HCT116 (cell line): ENCODE data around the gene ZBTB8A. TPM values are rescaled to one million over a fixed set of nuclear protein-coding genes. Genes with fewer than 3 reads are reported as not detected.
A peak's percentile ranks its signal among the peaks of the same experiment; 100 is the strongest.

Source experiments
- ATAC-seq: fragments of 200-7000 bp; cut with Tn5 transposase; 2 replicates; pipeline ENCODE4 v1.9.1; 2020; ENCODE audit warnings: mild to moderate bottlenecking, moderate library complexity
- BruUV-seq: library from RNA; stranded (reverse); fragments of 400-500 nt; replicated peaks from 2 replicates; lab custom pipeline; 2021; lab: Mats Ljungman, UMichigan
- CTCF ChIA-PET: fragments of 300-600 bp; sonication (Branson Sonifier 250); formaldehyde crosslinking; loops from one replicate; lab custom pipeline; 2021; ENCODE audit warnings: antibody characterized with exemption; lab: Charles Lee
- POLR2A ChIA-PET: fragments of 300-600, 350-600 bp; sonication (Branson Sonifier 250); formaldehyde crosslinking; loops from one replicate; lab custom pipeline; 2021; ENCODE audit warnings: antibody characterized with exemption; lab: Charles Lee
- RAD21 ChIA-PET, 2 experiments: fragments of 300-600 bp; sonication (Branson Sonifier 250); formaldehyde crosslinking; loops; one replicate each; lab custom pipeline; 2023; ENCODE audit warnings: low total read pairs in 2 of 2; ENCODE audit not compliant: uncharacterized antibody in 2 of 2, unreplicated experiment in 2 of 2, low non-redundant PET in 1 of 2; lab: Charles Lee
- DNase-seq: peaks from one replicate; pipeline ENCODE4 v3.0.0-alpha.2; 2010; ENCODE audit warnings: low read depth, low spot score
- H2AFZ ChIP-seq: fragments of 200-600 bp; shearing (Covaris generic), sonication (generic); 2 replicates; pipeline ENCODE4 v1.6.1; 2017; ENCODE audit warnings: low read depth, mixed run types, mixed read lengths, antibody characterized with exemption, low read length; ENCODE audit not compliant: poor library complexity, severe bottlenecking
- H3K27ac ChIP-seq: 2 replicates; pipeline ENCODE4 v1.5.1; 2012; ENCODE audit warnings: low read depth, low read length
- H3K27me3 ChIP-seq: fragments of 200-600 bp; sonication (generic); 2 replicates; pipeline ENCODE4 v1.6.1; 2016; ENCODE audit warnings: mixed run types, low read length, mixed read lengths; ENCODE audit not compliant: insufficient read depth
- H3K36me3 ChIP-seq, 2 experiments: fragments of 200-500 bp in 1 of 2; fragments of 200-600 bp in 1 of 2; sonication (Bioruptor generic) in 1 of 2; sonication (generic) in 1 of 2; 2 replicates each; pipeline versions ENCODE4 v1.5.1 to v1.6.1; 2014 to 2016; ENCODE audit warnings: low read length in 2 of 2, inconsistent platforms in 1 of 2, mixed read lengths in 1 of 2, mixed run types in 1 of 2; ENCODE audit not compliant: insufficient read depth in 2 of 2, control insufficient read depth in 1 of 2
- H3K4me1 ChIP-seq, 2 experiments: fragments of 200-600 bp in 1 of 2; sonication (generic) in 1 of 2; 2 replicates each; pipeline versions ENCODE4 v1.5.1 to v1.6.1; 2012 to 2017; ENCODE audit warnings: low read length in 2 of 2, inconsistent platforms in 1 of 2, mild to moderate bottlenecking in 1 of 2, mixed read lengths in 1 of 2, mixed run types in 1 of 2, moderate library complexity in 1 of 2; ENCODE audit not compliant: insufficient read depth in 2 of 2, control insufficient read depth in 1 of 2
- H3K4me2 ChIP-seq: fragments of 200-600 bp; sonication (generic); 2 replicates; pipeline ENCODE4 v1.6.1; 2017; ENCODE audit warnings: mixed run types, low read length, mixed read lengths
- H3K4me3 ChIP-seq, 2 experiments: fragments of 200-600 bp in 1 of 2; sonication (generic) in 1 of 2; replicated peaks in 1 of 2; 2 replicates each; pipeline ENCODE4 v1.5.1; 2011 to 2016; ENCODE audit warnings: low read length in 2 of 2, control low read depth in 1 of 2, low read depth in 1 of 2, mild to moderate bottlenecking in 1 of 2, mixed read lengths in 1 of 2, mixed run types in 1 of 2
- H3K79me2 ChIP-seq: fragments of 200-600 bp; sonication (generic); 2 replicates; pipeline ENCODE4 v1.6.1; 2017; ENCODE audit warnings: mild to moderate bottlenecking, mixed run types, low read length, moderate library complexity, mixed read lengths; ENCODE audit not compliant: insufficient read depth
- H3K9ac ChIP-seq: fragments of 200-600 bp; sonication (generic); 2 replicates; pipeline ENCODE4 v1.6.1; 2016; ENCODE audit warnings: low read length, mixed read lengths
- H3K9me2 ChIP-seq: fragments of 200-600 bp; sonication (generic), shearing (Covaris generic); 2 replicates; pipeline ENCODE4 v1.6.1; 2017; ENCODE audit warnings: mixed run types, mild to moderate bottlenecking, moderate library complexity; ENCODE audit not compliant: insufficient read depth
- H3K9me3 ChIP-seq, 2 experiments: fragments of 200-500 bp in 1 of 2; fragments of 200-600 bp in 1 of 2; sonication (Bioruptor generic) in 1 of 2; sonication (generic) in 1 of 2; 2 replicates each; pipeline ENCODE4 v1.6.1; 2014 to 2017; ENCODE audit warnings: low read length in 2 of 2, mixed read lengths in 2 of 2, inconsistent platforms in 1 of 2, low read depth in 1 of 2, mild to moderate bottlenecking in 1 of 2, mixed run types in 1 of 2, moderate library complexity in 1 of 2; ENCODE audit not compliant: control insufficient read depth in 1 of 2, insufficient read depth in 1 of 2
- H4K20me1 ChIP-seq: fragments of 200-600 bp; sonication (generic), shearing (Covaris generic); 2 replicates; pipeline ENCODE4 v1.6.1; 2017; ENCODE audit warnings: mixed run types, mild to moderate bottlenecking, moderate library complexity; ENCODE audit not compliant: insufficient read depth
- ATF3 ChIP-seq: IDR thresholded peaks from 2 replicates; pipeline ENCODE4 v1.6.1; 2012
- CBX3 ChIP-seq: IDR thresholded peaks from 2 replicates; pipeline ENCODE4 v1.6.1; 2012; ENCODE audit warnings: low read depth
- ELF1 ChIP-seq: IDR thresholded peaks from 2 replicates; pipeline ENCODE4 v1.6.1; 2012; ENCODE audit warnings: low read depth, borderline replicate concordance
- FOSL1 ChIP-seq: IDR thresholded peaks from 2 replicates; pipeline ENCODE4 v1.6.1; 2012; ENCODE audit warnings: low read depth
- POLR2A ChIP-seq: IDR thresholded peaks from 2 replicates; pipeline ENCODE4 v1.7.0; 2011; ENCODE audit warnings: borderline replicate concordance; ENCODE audit not compliant: insufficient read depth, insufficient read length; ENCODE audit errors: extremely low read depth
- RAD21 ChIP-seq: IDR thresholded peaks from 2 replicates; pipeline ENCODE4 v1.6.1; 2012; ENCODE audit warnings: low read depth, mild to moderate bottlenecking
- REST ChIP-seq: IDR thresholded peaks from 2 replicates; pipeline ENCODE4 v1.6.1; 2012; ENCODE audit warnings: low read depth
- ZFX ChIP-seq: fragments of 450-650 bp; IDR thresholded peaks from 2 replicates; pipeline ENCODE4 v1.6.1; 2017
- ZNF274 ChIP-seq: fragments of 200-500 bp; sonication (Bioruptor generic); IDR thresholded peaks from 2 replicates; pipeline ENCODE4 v1.6.1; 2014; ENCODE audit warnings: mild to moderate bottlenecking, low read depth, low read length, inconsistent platforms
- intact Hi-C: fragments of 100-400 bp; cut with micrococcal nuclease; formaldehyde crosslinking; loops from 2 replicates; pipeline ENCODE4 v1.10.0; 2022
- total RNA-seq: library from RNA; stranded (reverse); gene quantifications from one replicate; pipeline ENCODE4 v1.2.1, GENCODE V29; 2021; ENCODE audit not compliant: unreplicated experiment

The ZBTB8A gene
- total RNA-seq, 1 experiment from 2014 or later: 9.7 TPM

- Histone ChIP-seq H2AFZ (no peak overlapping the region), H3K79me2 (peaks cover 94% of the 10 kb centered on the region), H3K36me3 (peaks cover 26 to 47% of the 10 kb centered on the region in 2 experiments), H3K27ac (peak overlapping the region; percentile 95), H3K4me2 (peak overlapping the region; percentile 98), H3K4me3 (peak overlapping the region; percentile 80 to 89), H3K9me2 (no peaks in the 10 kb centered on the region), H3K4me1 (peaks cover 11 to 25% of the 10 kb centered on the region in 2 experiments; a peak in 3 of 4 replicates), H3K9me3 (no peaks in the 10 kb centered on the region), H4K20me1 (peaks cover 13% of the 10 kb centered on the region; the same call in 1 of the 2 replicates), H3K27me3 (no peaks in the 10 kb centered on the region), H3K9ac (peak overlapping the region; percentile 99)
- ChIA-PET RAD21 (no interaction called here), POLR2A (no interaction called here), CTCF (no interaction called here)
- no TSS peak for BruUV-seq
- intact Hi-C loops: loop anchor here (5.0 to 10.0 kb wide), 2 partner anchors 110 to 128 kb away; no protein-coding TSS in a partner anchor
- ATAC-seq (no peak), DNase-seq (no peak)
- TF ChIP-seq ELF1 (no peak), FOSL1 (no peak), ZNF274 (no peak), RAD21 (no peak), ATF3 (no peak), REST (no peak), CBX3 (no peak), POLR2A (no peak), ZFX (no peak)
Observed at GRCh38 chr1:32652244-32652962, 113.2 kb downstream of the ZBTB8A start.

Other genes with a start within 250 kb of the ZBTB8A start
- 232 TPM for gene HDAC1, start 247.3 kb upstream of the ZBTB8A start, total RNA-seq
- 127 TPM for gene MARCKSL1, start 203.2 kb upstream of the ZBTB8A start, total RNA-seq
- 16.1 TPM for gene FAM229A, start 176.9 kb upstream of the ZBTB8A start, total RNA-seq
- 1.6 TPM for gene TSSK3, start 176.9 kb upstream of the ZBTB8A start, total RNA-seq
- 47.0 TPM for gene BSDC1, start 145.0 kb upstream of the ZBTB8A start, total RNA-seq
- 0.25 TPM for gene ZBTB8B, start 74.4 kb upstream of the ZBTB8A start, total RNA-seq
- 49.2 TPM for gene ZBTB8OS, start 111.1 kb downstream of the ZBTB8A start, total RNA-seq
- gene RBBP4, start 111.8 kb downstream of the ZBTB8A start, total RNA-seq: 279 TPM
- 1.3 TPM for gene SYNC, start 163.3 kb downstream of the ZBTB8A start, total RNA-seq